Subcutaneous adipose tissue (tissue), 4 donors: ENCODE data around the gene AK9. TPM values are rescaled to one million over a fixed set of nuclear protein-coding genes. Genes with fewer than 3 reads are reported as not detected.

Source experiments
- CTCF ChIP-seq: fragments of 450-650 bp; IDR thresholded peaks from one replicate; pipeline ENCODE4 v1.5.1; 2016; ENCODE audit warnings: low read depth, mild to moderate bottlenecking, control low read depth, antibody characterized with exemption, moderate library complexity
- total RNA-seq, 4 donors: library from RNA; depleted of rRNA; stranded (reverse); fragments of >200 nt; gene quantifications; one replicate each; pipeline ENCODE4 v1.1.0, GENCODE V29; 2016

The AK9 gene
- total RNA-seq, 4 donors from 2014 or later = 7.0 to 9.8 (median 8.1) TPM

- no peak for TF ChIP-seq CTCF
Measured at GRCh38 chr6:109446072-109446471, 244.9 kb downstream of the AK9 start.

- no peak for TF ChIP-seq CTCF
Measured at GRCh38 chr6:109445382-109445781, 245.6 kb downstream of the AK9 start.

GRCh38 chr6:109443425-109443950, 247.5 kb downstream of the AK9 start:
- no peak for TF ChIP-seq CTCF

Other genes with a start within 250 kb of the AK9 start
- gene MICAL1, start 235.4 kb downstream of the AK9 start, total RNA-seq = 10 to 100 TPM; 13.5 to 78.0 (median 32.2) TPM
- gene ZBTB24, start 208.0 kb downstream of the AK9 start, total RNA-seq = 10 to 100 TPM in 2 of 4 donors, 1 to 10 TPM in 2; 7.0 to 10.9 (median 9.0) TPM
- gene FIG4, start 94 bp upstream of the AK9 start, total RNA-seq = 10 to 100 TPM; 13.5 to 45.6 (median 19.6) TPM